IMR-90 (cell line): ENCODE data around the gene L3MBTL3.

Source experiments
- BHLHE40 ChIP-seq: fragments of 150-350 bp; IDR thresholded peaks from 2 replicates; pipeline ENCODE4 v1.6.1; 2016; ENCODE audit warnings: mild to moderate bottlenecking, low read depth, low read length
- CEBPB ChIP-seq: IDR thresholded peaks from 2 replicates; pipeline ENCODE4 v1.6.1; 2012; ENCODE audit warnings: low read depth, low read length, improper control_type of control experiment
- CHD1 ChIP-seq: IDR thresholded peaks from 2 replicates; pipeline ENCODE4 v1.6.1; 2012; ENCODE audit warnings: low read depth, low read length, improper control_type of control experiment
- FOS ChIP-seq: fragments of 150-350 bp; IDR thresholded peaks from 2 replicates; pipeline ENCODE4 v1.6.1; 2016; ENCODE audit warnings: low read depth, low read length
- MAFK ChIP-seq: IDR thresholded peaks from 2 replicates; pipeline ENCODE4 v1.6.1; 2012; ENCODE audit warnings: low read depth, low read length, improper control_type of control experiment
- MXI1 ChIP-seq: IDR thresholded peaks from 2 replicates; pipeline ENCODE4 v1.6.1; 2012; ENCODE audit warnings: low read depth, mild to moderate bottlenecking, low read length, moderate library complexity, borderline replicate concordance
- POLR2A ChIP-seq: IDR thresholded peaks from 2 replicates; pipeline ENCODE4 v1.6.1; 2012; ENCODE audit warnings: mild to moderate bottlenecking, low read depth, low read length
- RAD21 ChIP-seq: IDR thresholded peaks from 2 replicates; pipeline ENCODE4 v1.6.1; 2012; ENCODE audit warnings: low read length, improper control_type of control experiment
- RCOR1 ChIP-seq: IDR thresholded peaks from 2 replicates; pipeline ENCODE4 v1.6.1; 2012; ENCODE audit warnings: mild to moderate bottlenecking, low read length, improper control_type of control experiment; ENCODE audit not compliant: insufficient replicate concordance
- SMC3 ChIP-seq: fragments of 150-350 bp; IDR thresholded peaks from 2 replicates; pipeline ENCODE4 v1.6.1; 2016; ENCODE audit warnings: low read depth, mild to moderate bottlenecking, antibody characterized with exemption, low read length, moderate library complexity
- TF ChIP-seq, protein P1 (sequence below): conservative IDR thresholded peaks from 2 replicates; pipeline ENCODE4 v1.5.1; 2012; ENCODE audit warnings: mild to moderate bottlenecking, low read depth, low read length, improper control_type of control experiment
- TF ChIP-seq, protein P2 (sequence below): fragments of 150-350 bp; IDR thresholded peaks from 2 replicates; pipeline ENCODE4 v1.6.1; 2017; ENCODE audit warnings: mild to moderate bottlenecking, antibody characterized with exemption, low read length, low read depth
- TF ChIP-seq, protein P3 (sequence below): fragments of 150-350 bp; IDR thresholded peaks from 2 replicates; pipeline ENCODE4 v1.6.1; 2016; ENCODE audit warnings: low read depth, mild to moderate bottlenecking, low read length, moderate library complexity, borderline replicate concordance

DNA sequence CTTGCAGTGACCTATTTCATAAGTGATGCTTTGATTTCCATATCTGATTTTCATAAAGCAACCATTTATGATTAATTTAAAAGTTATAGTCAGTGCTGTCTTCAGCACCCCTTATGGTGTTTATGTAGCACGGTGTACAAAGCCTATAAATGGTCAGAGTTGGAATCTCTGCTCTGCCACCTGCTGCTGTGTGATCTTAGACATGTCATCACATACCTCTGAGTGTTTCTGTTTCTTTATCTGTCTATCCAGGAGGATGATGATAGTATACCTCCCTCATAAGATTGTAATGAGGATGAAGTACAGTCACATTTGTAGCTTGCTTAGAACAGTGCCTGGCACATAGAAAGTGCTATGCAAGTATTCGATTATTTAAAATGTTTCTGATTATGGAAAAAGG lies 103.9 kb downstream of the L3MBTL3 start:
- TF ChIP-seq, protein P1, sequence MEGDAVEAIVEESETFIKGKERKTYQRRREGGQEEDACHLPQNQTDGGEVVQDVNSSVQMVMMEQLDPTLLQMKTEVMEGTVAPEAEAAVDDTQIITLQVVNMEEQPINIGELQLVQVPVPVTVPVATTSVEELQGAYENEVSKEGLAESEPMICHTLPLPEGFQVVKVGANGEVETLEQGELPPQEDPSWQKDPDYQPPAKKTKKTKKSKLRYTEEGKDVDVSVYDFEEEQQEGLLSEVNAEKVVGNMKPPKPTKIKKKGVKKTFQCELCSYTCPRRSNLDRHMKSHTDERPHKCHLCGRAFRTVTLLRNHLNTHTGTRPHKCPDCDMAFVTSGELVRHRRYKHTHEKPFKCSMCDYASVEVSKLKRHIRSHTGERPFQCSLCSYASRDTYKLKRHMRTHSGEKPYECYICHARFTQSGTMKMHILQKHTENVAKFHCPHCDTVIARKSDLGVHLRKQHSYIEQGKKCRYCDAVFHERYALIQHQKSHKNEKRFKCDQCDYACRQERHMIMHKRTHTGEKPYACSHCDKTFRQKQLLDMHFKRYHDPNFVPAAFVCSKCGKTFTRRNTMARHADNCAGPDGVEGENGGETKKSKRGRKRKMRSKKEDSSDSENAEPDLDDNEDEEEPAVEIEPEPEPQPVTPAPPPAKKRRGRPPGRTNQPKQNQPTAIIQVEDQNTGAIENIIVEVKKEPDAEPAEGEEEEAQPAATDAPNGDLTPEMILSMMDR, result no peak
- TF ChIP-seq MXI1 (no peak), POLR2A (no peak), RAD21 (no peak), FOS (no peak), SMC3 (no peak), BHLHE40 (no peak), RCOR1 (no peak), CEBPB (no peak), CHD1 (no peak), MAFK (no peak)
- TF ChIP-seq, protein P2, sequence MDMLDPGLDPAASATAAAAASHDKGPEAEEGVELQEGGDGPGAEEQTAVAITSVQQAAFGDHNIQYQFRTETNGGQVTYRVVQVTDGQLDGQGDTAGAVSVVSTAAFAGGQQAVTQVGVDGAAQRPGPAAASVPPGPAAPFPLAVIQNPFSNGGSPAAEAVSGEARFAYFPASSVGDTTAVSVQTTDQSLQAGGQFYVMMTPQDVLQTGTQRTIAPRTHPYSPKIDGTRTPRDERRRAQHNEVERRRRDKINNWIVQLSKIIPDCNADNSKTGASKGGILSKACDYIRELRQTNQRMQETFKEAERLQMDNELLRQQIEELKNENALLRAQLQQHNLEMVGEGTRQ, result no peak
- TF ChIP-seq, protein P3, sequence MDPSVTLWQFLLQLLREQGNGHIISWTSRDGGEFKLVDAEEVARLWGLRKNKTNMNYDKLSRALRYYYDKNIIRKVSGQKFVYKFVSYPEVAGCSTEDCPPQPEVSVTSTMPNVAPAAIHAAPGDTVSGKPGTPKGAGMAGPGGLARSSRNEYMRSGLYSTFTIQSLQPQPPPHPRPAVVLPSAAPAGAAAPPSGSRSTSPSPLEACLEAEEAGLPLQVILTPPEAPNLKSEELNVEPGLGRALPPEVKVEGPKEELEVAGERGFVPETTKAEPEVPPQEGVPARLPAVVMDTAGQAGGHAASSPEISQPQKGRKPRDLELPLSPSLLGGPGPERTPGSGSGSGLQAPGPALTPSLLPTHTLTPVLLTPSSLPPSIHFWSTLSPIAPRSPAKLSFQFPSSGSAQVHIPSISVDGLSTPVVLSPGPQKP, result no peak
